ENCODE results near the gene PIGW. TPM values are rescaled to one million over a fixed set of nuclear protein-coding genes. Genes with fewer than 3 reads are reported as not detected.

PIGW gene
- total and polyA plus RNA-seq, 2 donors (not counting 1 experiment from before 2014, with no cell fraction given), result 2.6 to 10.1 TPM

GRCh38 chr17:36514856-36515255, 19.9 kb upstream of the PIGW start:
- TF ChIP-seq CTCF (conservative IDR thresholded peaks at IDR 0.05 in 1 of 2, IDR thresholded peaks at IDR 0.05 in 1 of 2; ENCODE audit: low read depth in 1 of 2, low read length in 2 of 2) (no peak), EZH2 (IDR thresholded peaks at IDR 0.05; ENCODE audit: low read length, missing control alignments) (no peak)
- H2AFZ ChIP-seq (ENCODE audit: low read length), result no peak overlapping the region
- H3K9me3 ChIP-seq (ENCODE audit: control insufficient read depth, insufficient read depth, low read depth, low read length), result no peaks in the 10 kb centered on the region
- no peak overlapping the region for H3K27ac ChIP-seq (ENCODE audit: insufficient read depth, low read length)
- no peaks in the 10 kb centered on the region for H3K79me2 ChIP-seq (ENCODE audit: control insufficient read depth, insufficient read depth, low read length)
- no peak overlapping the region for H3K4me3 ChIP-seq (replicated peaks in 1 of 4; ENCODE audit: control extremely low read depth in 1 of 4, insufficient read depth in 1 of 4, low read depth in 3 of 4, low read length in 4 of 4)
- H3K9ac ChIP-seq (ENCODE audit: insufficient read depth, low read length), result no peak overlapping the region
- H4K20me1 ChIP-seq (ENCODE audit: control insufficient read depth, extremely low read depth, insufficient read depth, low read length), result no peaks in the 10 kb centered on the region
- no peaks in the 10 kb centered on the region for H3K27me3 ChIP-seq (ENCODE audit: control insufficient read depth, insufficient read depth, low read length)
- no peak overlapping the region for H3K4me2 ChIP-seq (ENCODE audit: extremely low read depth, insufficient read depth, low read length)
- H3K36me3 ChIP-seq (ENCODE audit: control insufficient read depth, insufficient read depth, low read length), result peaks cover 7% of the 10 kb centered on the region
- no peak for DNase-seq (ENCODE audit: low read depth in 2 of 2)
- no peaks in the 10 kb centered on the region for H3K4me1 ChIP-seq (ENCODE audit: control insufficient read depth, extremely low read depth, insufficient read depth, low read length)

GRCh38 chr17:36515837-36516236, 18.9 kb upstream of the PIGW start:
- DNase-seq (ENCODE audit: low read depth in 2 of 2), result no peak
- no peaks in the 10 kb centered on the region for H3K9me3 ChIP-seq (ENCODE audit: control insufficient read depth, insufficient read depth, low read depth, low read length)
- H3K27me3 ChIP-seq (ENCODE audit: control insufficient read depth, insufficient read depth, low read length), result no peaks in the 10 kb centered on the region
- H3K4me3 ChIP-seq (replicated peaks in 1 of 4; ENCODE audit: control extremely low read depth in 1 of 4, insufficient read depth in 1 of 4, low read depth in 3 of 4, low read length in 4 of 4), result no peak overlapping the region
- no peaks in the 10 kb centered on the region for H3K4me1 ChIP-seq (ENCODE audit: control insufficient read depth, extremely low read depth, insufficient read depth, low read length)
- H3K9ac ChIP-seq (ENCODE audit: insufficient read depth, low read length), result no peak overlapping the region
- TF ChIP-seq EZH2 (IDR thresholded peaks at IDR 0.05; ENCODE audit: low read length, missing control alignments) (no peak), CTCF (conservative IDR thresholded peaks at IDR 0.05 in 1 of 2, IDR thresholded peaks at IDR 0.05 in 1 of 2; ENCODE audit: low read depth in 1 of 2, low read length in 2 of 2) (no peak)
- peaks cover 7% of the 10 kb centered on the region for H3K36me3 ChIP-seq (ENCODE audit: control insufficient read depth, insufficient read depth, low read length)
- no peak overlapping the region for H3K27ac ChIP-seq (ENCODE audit: insufficient read depth, low read length)
- H2AFZ ChIP-seq (ENCODE audit: low read length), result no peak overlapping the region
- H3K4me2 ChIP-seq (ENCODE audit: extremely low read depth, insufficient read depth, low read length), result no peak overlapping the region
- H3K79me2 ChIP-seq (ENCODE audit: control insufficient read depth, insufficient read depth, low read length), result no peaks in the 10 kb centered on the region
- no peaks in the 10 kb centered on the region for H4K20me1 ChIP-seq (ENCODE audit: control insufficient read depth, extremely low read depth, insufficient read depth, low read length)

GRCh38 chr17:36523113-36523512, 11.7 kb upstream of the PIGW start:
- Histone ChIP-seq H3K9ac (ENCODE audit: insufficient read depth, low read length) (no peak overlapping the region), H3K27ac (ENCODE audit: insufficient read depth, low read length) (no peak overlapping the region), H3K9me3 (ENCODE audit: control insufficient read depth, insufficient read depth, low read depth, low read length) (no peaks in the 10 kb centered on the region), H3K27me3 (ENCODE audit: control insufficient read depth, insufficient read depth, low read length) (no peaks in the 10 kb centered on the region), H4K20me1 (ENCODE audit: control insufficient read depth, extremely low read depth, insufficient read depth, low read length) (no peaks in the 10 kb centered on the region), H3K4me3 (replicated peaks in 1 of 4; ENCODE audit: control extremely low read depth in 1 of 4, insufficient read depth in 1 of 4, low read depth in 3 of 4, low read length in 4 of 4) (no peak overlapping the region), H3K4me2 (ENCODE audit: extremely low read depth, insufficient read depth, low read length) (no peak overlapping the region), H3K4me1 (ENCODE audit: control insufficient read depth, extremely low read depth, insufficient read depth, low read length) (peaks cover 2% of the 10 kb centered on the region), H3K79me2 (ENCODE audit: control insufficient read depth, insufficient read depth, low read length) (no peaks in the 10 kb centered on the region), H2AFZ (ENCODE audit: low read length) (no peak overlapping the region), H3K36me3 (ENCODE audit: control insufficient read depth, insufficient read depth, low read length) (peaks cover 15% of the 10 kb centered on the region)
- TF ChIP-seq EZH2 (IDR thresholded peaks at IDR 0.05; ENCODE audit: low read length, missing control alignments) (no peak), CTCF (conservative IDR thresholded peaks at IDR 0.05 in 1 of 2, IDR thresholded peaks at IDR 0.05 in 1 of 2; ENCODE audit: low read depth in 1 of 2, low read length in 2 of 2) (no peak)
- no peak for DNase-seq (ENCODE audit: low read depth in 2 of 2)
